K562 (cell line): Measurements from ENCODE around the gene KCNJ4. TPM values are rescaled to one million over a fixed set of nuclear protein-coding genes. Genes with fewer than 3 reads are reported as not detected.
A peak's percentile ranks its signal among the peaks of the same experiment; 100 is the strongest.

ENCODE experiments used
- ATAC-seq: fragments of 200-7000 bp; cut with Tn5 transposase; 3 replicates; pipeline ENCODE4 v1.9.1; 2020; ENCODE audit warnings: moderate library complexity
- BruUV-seq: library from RNA; stranded (reverse); fragments of 400-500 nt; replicated peaks from 2 replicates; lab custom pipeline; 2021; lab: Mats Ljungman, UMichigan
- CTCF ChIA-PET: fragments of 300-600 bp; formaldehyde crosslinking; extraction: SDS; loops from one replicate; lab custom pipeline; 2021; ENCODE audit warnings: low intra/inter-chr PET ratio; lab: Yijun Ruan, JAX
- POLR2A ChIA-PET: fragments of 300-600, 350-650 bp; sonication (Branson Sonifier 250); formaldehyde crosslinking; extraction: SDS; loops from one replicate; lab custom pipeline; 2021; ENCODE audit warnings: antibody characterized with exemption, inconsistent platforms; lab: Yijun Ruan, JAX
- DNase-seq, 4 experiments: peaks; one replicate each; pipeline versions ENCODE4 v3.0.0 to v3.0.0-alpha.2; 2011 to 2018; ENCODE audit warnings: low spot score in 3 of 4, mixed read lengths in 3 of 4; ENCODE audit errors: extremely low read depth in 1 of 4
- FAIRE-seq: peaks from 2 replicates; lab custom pipeline; 2011; peaks lifted over from hg19 to GRCh38; lab: Jason Lieb, UNC
- H2AFZ ChIP-seq: 2 replicates; pipeline ENCODE4 v1.6.0; 2011; ENCODE audit warnings: low read depth, low read length, control low read depth, inconsistent platforms
- H3K27ac ChIP-seq: fragments of 200-600 bp; 3 replicates; pipeline ENCODE4 v1.8.0; 2011; ENCODE audit warnings: low read depth, mild to moderate bottlenecking, control low read depth, inconsistent platforms, low read length, moderate library complexity, mixed read lengths; ENCODE audit errors: extremely low read depth
- H3K27me3 ChIP-seq, 2 experiments: fragments of 300-600 bp in 1 of 2; 2 replicates in 1 of 2; 3 replicates in 1 of 2; pipeline versions ENCODE4 v1.6.0 to v1.8.0; 2011; ENCODE audit warnings: inconsistent platforms in 2 of 2, low read length in 2 of 2, mild to moderate bottlenecking in 1 of 2, mixed read lengths in 1 of 2, moderate library complexity in 1 of 2; ENCODE audit not compliant: control insufficient read depth in 2 of 2, insufficient read depth in 2 of 2
- H3K36me3 ChIP-seq: fragments of 300-600 bp; 3 replicates; pipeline ENCODE4 v1.8.0; 2011; ENCODE audit warnings: mild to moderate bottlenecking, low read length, inconsistent platforms; ENCODE audit not compliant: control insufficient read depth, insufficient read depth
- H3K4me1 ChIP-seq, 2 experiments: fragments of 200-600 bp in 1 of 2; replicated peaks in 1 of 2; 2 replicates in 1 of 2; 3 replicates in 1 of 2; pipeline versions ENCODE4 v1.5.1 to v1.8.0; 2011; ENCODE audit warnings: inconsistent platforms in 2 of 2, low read length in 2 of 2, mild to moderate bottlenecking in 1 of 2, mixed read lengths in 1 of 2, moderate library complexity in 1 of 2; ENCODE audit not compliant: control insufficient read depth in 2 of 2, insufficient read depth in 2 of 2
- H3K4me2 ChIP-seq: 2 replicates; pipeline ENCODE4 v1.6.1; 2011; ENCODE audit warnings: low read length, control low read depth, inconsistent platforms, mixed read lengths; ENCODE audit not compliant: insufficient read depth
- H3K4me3 ChIP-seq: fragments of 200-600 bp; sonication (generic), shearing (Covaris generic); 2 replicates; pipeline ENCODE4 v1.5.1; 2016; ENCODE audit warnings: control low read depth, inconsistent platforms
- H3K79me2 ChIP-seq: fragments of 200-600 bp; 3 replicates; pipeline ENCODE4 v1.8.0; 2011; ENCODE audit warnings: low read length, inconsistent platforms; ENCODE audit not compliant: control insufficient read depth, insufficient read depth
- H3K9ac ChIP-seq, 2 experiments: 2 replicates each; pipeline versions ENCODE4 v1.6.0 to v1.6.1; 2011; ENCODE audit warnings: low read depth in 2 of 2, low read length in 2 of 2, control low read depth in 1 of 2, inconsistent platforms in 1 of 2, mild to moderate bottlenecking in 1 of 2, mixed read lengths in 1 of 2; ENCODE audit not compliant: insufficient read depth in 1 of 2
- H3K9me1 ChIP-seq: one replicate; pipeline ENCODE4 v1.6.0; 2011; ENCODE audit warnings: inconsistent platforms, mild to moderate bottlenecking, low read length, moderate library complexity; ENCODE audit not compliant: control insufficient read depth, insufficient read depth
- H3K9me3 ChIP-seq: replicated peaks from 2 replicates; pipeline ENCODE4 v1.5.1; 2011; ENCODE audit warnings: low read depth, low read length, inconsistent platforms; ENCODE audit not compliant: control insufficient read depth, insufficient read depth
- H4K20me1 ChIP-seq: replicated peaks from 2 replicates; pipeline ENCODE4 v1.6.1; 2011; ENCODE audit warnings: low read length, inconsistent platforms, mixed read lengths; ENCODE audit not compliant: control insufficient read depth, insufficient read depth
- BCOR ChIP-seq: fragments of 450-650 bp; IDR thresholded peaks from 2 replicates; pipeline ENCODE4 v1.6.1; 2016
- CCAR2 ChIP-seq: fragments of 200-400 bp; formaldehyde crosslinking; IDR thresholded peaks from 2 replicates; pipeline ENCODE4 v1.6.1; 2017; ENCODE audit warnings: mild to moderate bottlenecking, low read depth, low read length
- FOXA1 ChIP-seq: fragments of 450-650 bp; IDR thresholded peaks from 2 replicates; pipeline ENCODE4 v1.6.1; 2016; ENCODE audit warnings: mild to moderate bottlenecking, borderline replicate concordance
- PRMT5 ChIP-seq: sonication (generic); formaldehyde crosslinking; IDR thresholded peaks from 2 replicates; pipeline ENCODE4 v1.5.0; 2020; ENCODE audit warnings: missing genetic modification reagents
- RBM25 ChIP-seq: fragments of 200-400 bp; formaldehyde crosslinking; IDR thresholded peaks from 2 replicates; pipeline ENCODE4 v1.6.1; 2018; ENCODE audit warnings: low read length, low read depth, moderate library complexity; ENCODE audit not compliant: severe bottlenecking
- ZFP36 ChIP-seq: fragments of 150-350 bp; IDR thresholded peaks from 2 replicates; pipeline ENCODE4 v1.6.1; 2018; ENCODE audit warnings: low read length, low read depth; ENCODE audit not compliant: partially characterized antibody
- ZKSCAN1 ChIP-seq: fragments of 150-350 bp; IDR thresholded peaks from 2 replicates; pipeline ENCODE4 v1.6.1; 2016; ENCODE audit warnings: low read depth, low read length
- WGBS: fragments of 100-300 bp; shearing (Covaris generic); methylation state at CpG from one replicate; pipeline ENCODE4 v1.1.6; 2016; ENCODE audit warnings: low coverage, mixed read lengths; ENCODE audit not compliant: insufficient coverage; ENCODE audit errors: missing lambda C conversion rate; 5-methylcytosine and 5-hydroxymethylcytosine counted together
- in situ Hi-C: fragments of 300-500 bp; cut with MboI; formaldehyde crosslinking; loops from 4 replicates; pipeline ENCODE4 v1.15.0; 2018; ENCODE audit warnings: inconsistent platforms, mixed read lengths
- intact Hi-C: fragments of 100-400 bp; cut with micrococcal nuclease; formaldehyde crosslinking; loops from 2 replicates; pipeline ENCODE4 v1.14.2; 2022
- polyA plus RNA-seq, 8 experiments: library from polyadenylated mRNA; depleted of rRNA in 4 of 8; stranded (reverse) in 5 of 8; unstranded in 3 of 8; fragments of >200 nt; fragmentation: Nextera tagmentation in 2 of 8; fragmentation: Illumina TruSeq in 1 of 8; extraction: Ambion mirVana in 2 of 8; extraction: Trizol in 1 of 8; gene quantifications; 2 replicates each; pipeline versions ENCODE4 v1.2.1 to v1.2.3, GENCODE V29; 2011 to 2014; ENCODE audit warnings: inconsistent platforms in 1 of 8, missing spikeins in 1 of 8
- total RNA-seq, 7 experiments: library from RNA; depleted of rRNA in 6 of 7; stranded (reverse); fragments of >200 nt in 6 of 7; fragmentation: Illumina TruSeq in 2 of 7; extraction: Trizol in 2 of 7; gene quantifications; 2 replicates each; pipeline versions ENCODE4 v1.2.1 to v1.2.3, GENCODE V29; 2011 to 2021; ENCODE audit warnings: low replicate concordance in 1 of 7

KCNJ4 gene
- total and polyA plus RNA-seq, 9 of the 15 experiments (the other 6 are each of a cell fraction or from before 2014, with no cell fraction given), result 0.07 to 0.55 (median 0.09) TPM; not detected in 4

DNA sequence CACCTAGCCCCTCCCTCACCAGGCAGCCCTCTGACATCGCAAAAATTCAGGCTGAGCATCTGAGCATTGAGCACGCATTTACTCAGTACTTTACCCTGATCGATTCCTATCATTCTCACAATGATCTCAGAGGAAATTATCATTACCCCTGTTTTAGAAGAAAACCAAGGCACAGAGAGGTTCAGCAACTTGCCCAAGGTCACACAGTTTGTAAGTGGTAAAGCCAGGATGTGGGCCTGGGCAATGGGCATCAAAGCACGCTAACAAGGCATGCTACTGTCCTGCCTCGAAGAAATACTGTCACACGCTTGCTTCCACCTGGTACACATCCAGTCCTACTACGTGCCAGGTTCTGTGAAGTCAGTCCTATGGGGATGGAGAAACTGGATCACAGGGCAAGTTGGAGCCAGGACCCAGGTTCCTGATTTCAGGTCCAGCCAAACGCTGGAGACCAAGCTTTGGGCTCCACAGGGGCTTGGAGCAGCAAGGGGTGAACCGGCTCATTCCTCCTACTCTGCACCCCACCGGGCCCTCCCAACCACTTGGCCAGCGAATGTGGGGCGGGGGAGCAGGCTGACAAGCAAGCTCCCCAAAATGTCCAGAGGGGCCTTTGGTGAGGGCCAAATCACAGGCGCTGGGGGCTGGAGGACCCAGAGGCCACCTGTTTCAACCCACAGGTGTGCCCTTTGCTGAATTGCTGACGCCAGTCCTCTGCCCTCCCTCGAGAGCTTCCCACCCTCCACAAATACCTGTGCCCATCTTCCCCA is 18.2 kb downstream of the KCNJ4 start:
- peaks cover 0 to 5% of the 10 kb centered on the region in 2 experiments; a peak in 1 of 5 replicates for H3K4me1 ChIP-seq
- H3K36me3 ChIP-seq, result no peaks in the 10 kb centered on the region
- 36% methylated on average over 12 of the region's 15 CpGs for WGBS
- CTCF ChIA-PET, result no interaction called here
- in situ Hi-C loops (no loop called here), intact Hi-C loops (no loop called here)
- BruUV-seq, result no TSS peak
- ATAC-seq (no peak), DNase-seq (no peak), FAIRE-seq (no peak)
- H3K27me3 ChIP-seq, result peaks cover 0 to 5% of the 10 kb centered on the region in 2 experiments; a peak in 2 of 5 replicates
- H3K9me3 ChIP-seq, result no peaks in the 10 kb centered on the region
- H3K27ac ChIP-seq, result no peak overlapping the region
- no peak overlapping the region for H2AFZ ChIP-seq
- H3K4me2 ChIP-seq, result no peak overlapping the region
- no peaks in the 10 kb centered on the region for H4K20me1 ChIP-seq
- H3K9me1 ChIP-seq, result no peaks in the 10 kb centered on the region
- H3K4me3 ChIP-seq, result no peak overlapping the region
- H3K9ac ChIP-seq, result no peak overlapping the region
- TF ChIP-seq RBM25, result peak; percentile 45
- TF ChIP-seq PRMT5 (CRISPR knock-in tag), result no peak
- TF ChIP-seq ZFP36, result peak; percentile 58
- TF ChIP-seq BCOR, result 0 out of 2 replicates have a peak, but pooled peaks have one; percentile 37
- peak; percentile 75 for TF ChIP-seq ZKSCAN1
- TF ChIP-seq CCAR2, result no peak
- TF ChIP-seq FOXA1, result no peak
- TF ChIP-seq, all 486 proteins: peak for 4
- no peaks in the 10 kb centered on the region for H3K79me2 ChIP-seq
- POLR2A ChIA-PET, result no interaction called here
